ENCODE data around the gene AMBRA1.

The AMBRA1 gene

GRCh38 chr11:46593550-46594373 is at the start of gene AMBRA1:
Gene AMBRA1, minus strand, starts transcription at chr11:46594023. Its CDS starts 45,643 bp downstream, at chr11:46548380.
- peak within 1 kb of the TSS; percentile 75 for H3K27ac ChIP-seq
- TF ChIP-seq CTCF (conservative IDR thresholded peaks at IDR 0.05): no peak

GRCh38 chr11:46643531-46643930 is 49.7 kb upstream of the AMBRA1 start:
- no peak overlapping the region for H3K27ac ChIP-seq
- no peak for TF ChIP-seq CTCF (conservative IDR thresholded peaks at IDR 0.05)

GRCh38 chr11:46642627-46643335 is 49.0 kb upstream of the AMBRA1 start:
- TF ChIP-seq CTCF (conservative IDR thresholded peaks at IDR 0.05): no peak
- H3K27ac ChIP-seq: no peak overlapping the region

- no peak for TF ChIP-seq CTCF (conservative IDR thresholded peaks at IDR 0.05)
- no peak overlapping the region for H3K27ac ChIP-seq
Measured at GRCh38 chr11:46641639-46642038, 47.8 kb upstream of the AMBRA1 start.

GRCh38 chr11:46640036-46640788 is 46.4 kb upstream of the AMBRA1 start:
- no peak for TF ChIP-seq CTCF (conservative IDR thresholded peaks at IDR 0.05)
- no peak overlapping the region for H3K27ac ChIP-seq

GRCh38 chr11:46639197-46639839 is 45.5 kb upstream of the AMBRA1 start:
- TF ChIP-seq CTCF (conservative IDR thresholded peaks at IDR 0.05): no peak
- no peak overlapping the region for H3K27ac ChIP-seq

All from VCaP (cell line).